Stomach smooth muscle (tissue), 2 donors: ENCODE data around the gene EREG.
"Not testable (repeated sequence)": the region's sequence is repeated elsewhere in the genome, so short reads cannot be mapped to it uniquely, and the experiment has no call there.

ENCODE experiments used
- H3K27ac ChIP-seq: one replicate; pipeline ENCODE4 v1.7.0; 2013; ENCODE audit warnings: mild to moderate bottlenecking, low read length, inconsistent platforms
- H3K27me3 ChIP-seq, 2 donors: one replicate each; pipeline ENCODE4 v1.7.0; 2013; ENCODE audit warnings: low read length in 2 of 2; ENCODE audit not compliant: insufficient read depth in 2 of 2, control insufficient read depth in 1 of 2
- H3K36me3 ChIP-seq, 2 donors: one replicate each; pipeline ENCODE4 v1.7.0; 2013; ENCODE audit warnings: low read length in 2 of 2; ENCODE audit not compliant: control insufficient read depth in 2 of 2, insufficient read depth in 2 of 2
- H3K4me1 ChIP-seq: one replicate; pipeline ENCODE4 v1.7.0; 2013; ENCODE audit warnings: low read length; ENCODE audit not compliant: control insufficient read depth, insufficient read depth
- H3K4me3 ChIP-seq, 2 donors: one replicate each; pipeline ENCODE4 v1.7.0; 2013; ENCODE audit warnings: low read length in 2 of 2
- H3K9ac ChIP-seq, 2 donors: one replicate each; pipeline ENCODE4 v1.7.0; 2013; ENCODE audit warnings: low read length in 2 of 2, mild to moderate bottlenecking in 1 of 2
- H3K9me3 ChIP-seq, 2 donors: one replicate each; pipeline ENCODE4 v1.7.0; 2013; ENCODE audit warnings: low read length in 2 of 2; ENCODE audit not compliant: control insufficient read depth in 2 of 2
- donor health status: healthy.
- donor health status: Pancreatic carcinoma.

EREG gene

GRCh38 chr4:74340421-74340820, 24.5 kb upstream of the EREG start:
- not testable (repeated sequence) for H3K9ac ChIP-seq, H3K27me3 ChIP-seq, H3K27ac ChIP-seq, H3K4me1 ChIP-seq, H3K4me3 ChIP-seq, H3K36me3 ChIP-seq
- peaks cover 2 to 16% of the 10 kb centered on the region in 2 donors for H3K9me3 ChIP-seq

DNA sequence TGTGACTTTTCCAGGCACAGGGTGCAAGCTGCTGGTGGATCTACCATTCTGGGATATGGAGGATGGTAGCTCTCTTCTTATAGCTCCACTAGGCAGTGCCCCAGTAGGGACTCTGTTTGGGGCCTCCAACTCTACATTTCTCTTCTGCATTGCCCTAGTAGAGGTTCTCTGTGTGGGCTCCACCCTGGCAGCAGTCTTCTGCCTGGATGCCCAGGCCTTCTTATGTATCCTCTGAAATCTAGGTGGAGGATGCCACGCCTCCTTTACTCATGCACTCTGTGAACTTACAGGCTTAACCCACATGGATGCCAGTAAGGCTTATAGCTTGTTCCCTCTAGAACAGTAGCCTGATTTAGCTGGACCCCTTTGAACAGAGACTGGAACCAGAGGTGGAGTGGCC, 20.9 kb upstream of the EREG start:
- H3K27ac ChIP-seq: no peak overlapping the region
- H3K27me3 ChIP-seq: no peaks in the 10 kb centered on the region

DNA sequence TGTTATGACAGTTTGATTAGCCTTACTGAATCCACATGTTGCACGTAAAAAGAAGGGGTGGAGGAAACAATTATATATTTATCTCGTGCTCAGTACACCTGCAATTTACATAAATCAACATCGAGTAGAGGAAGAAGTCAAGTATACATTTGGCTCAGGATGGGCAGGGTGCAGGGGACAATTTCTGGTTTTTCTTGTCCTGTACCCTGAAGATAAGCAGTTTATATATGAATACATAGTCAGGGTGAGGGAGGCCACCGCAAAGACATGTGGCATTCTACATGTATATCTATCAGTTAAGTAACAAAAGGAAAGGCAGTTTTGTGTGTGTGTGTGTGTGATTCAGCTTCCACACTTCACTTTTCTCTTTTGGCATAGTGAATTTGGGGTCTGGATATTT, 11.1 kb upstream of the EREG start:
- Histone ChIP-seq H3K4me3 (no peak overlapping the region), H3K9ac (no peak overlapping the region), H3K36me3 (no peaks in the 10 kb centered on the region), H3K4me1 (no peaks in the 10 kb centered on the region), H3K27me3 (no peaks in the 10 kb centered on the region), H3K9me3 (no peaks in the 10 kb centered on the region), H3K27ac (no peak overlapping the region)

More for the DNA sequence above, 20.9 kb upstream of the EREG start:
- Histone ChIP-seq H3K4me1 (no peaks in the 10 kb centered on the region), H3K9ac (no peak overlapping the region), H3K4me3 (no peak overlapping the region), H3K36me3 (no peaks in the 10 kb centered on the region), H3K9me3 (peaks cover 2 to 16% of the 10 kb centered on the region in 2 donors)

DNA sequence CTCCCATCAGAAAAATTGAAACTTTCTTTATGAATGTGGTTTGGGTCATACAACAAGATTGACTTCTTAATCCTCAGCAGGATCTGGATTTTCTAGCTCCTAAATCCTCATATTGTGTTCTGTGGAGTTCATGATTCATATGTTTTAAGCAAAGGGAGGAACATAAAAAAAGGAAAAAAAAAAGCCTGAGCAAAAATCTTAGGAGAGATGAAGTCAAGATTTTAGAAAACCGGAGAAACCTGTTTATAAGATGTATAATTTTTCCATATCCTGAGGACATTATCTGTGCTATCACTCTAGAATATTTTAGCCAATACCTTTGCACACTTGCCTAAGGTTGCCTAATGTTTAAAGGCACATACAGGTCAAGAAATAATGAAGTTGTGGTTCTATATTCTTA, 7.0 kb upstream of the EREG start:
- Histone ChIP-seq H3K9me3 (no peaks in the 10 kb centered on the region), H3K9ac (no peak overlapping the region)

GRCh38 chr4:74361671-74362070, 3.3 kb upstream of the EREG start:
- no peak overlapping the region for H3K4me3 ChIP-seq
- peaks cover 8% of the 10 kb centered on the region for H3K4me1 ChIP-seq
- H3K27me3 ChIP-seq: peaks cover 10 to 13% of the 10 kb centered on the region in 2 donors
- H3K36me3 ChIP-seq: no peaks in the 10 kb centered on the region
- H3K27ac ChIP-seq: no peak overlapping the region
- H3K9me3 ChIP-seq: no peaks in the 10 kb centered on the region
- no peak overlapping the region for H3K9ac ChIP-seq

More for the DNA sequence above, 7.0 kb upstream of the EREG start:
- Histone ChIP-seq H3K27ac (no peak overlapping the region), H3K4me1 (no peaks in the 10 kb centered on the region), H3K27me3 (no peaks in the 10 kb centered on the region), H3K36me3 (no peaks in the 10 kb centered on the region), H3K4me3 (no peak overlapping the region)

DNA sequence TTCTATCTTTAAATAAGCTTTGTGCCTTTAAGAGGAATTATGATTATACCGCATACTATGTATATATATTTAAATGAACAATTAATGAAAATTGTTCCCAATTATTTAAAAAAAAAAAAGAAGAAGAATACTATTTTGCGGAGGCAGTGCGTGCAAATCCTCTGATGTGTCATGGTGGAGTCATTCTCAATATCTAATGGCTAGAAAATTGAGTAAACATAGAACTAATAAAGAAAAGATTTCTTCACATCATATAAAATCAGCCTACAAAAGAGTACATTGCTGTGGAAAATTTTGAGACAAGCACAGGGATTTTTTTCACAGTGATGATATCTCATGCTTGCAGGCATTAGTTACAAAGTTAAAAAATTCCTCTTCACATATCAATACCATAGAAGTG, 2.6 kb upstream of the EREG start:
- no peak overlapping the region for H3K27ac ChIP-seq
- H3K9ac ChIP-seq: no peak overlapping the region
- no peaks in the 10 kb centered on the region for H3K9me3 ChIP-seq
- H3K27me3 ChIP-seq: peaks cover 10 to 16% of the 10 kb centered on the region in 2 donors
- H3K4me3 ChIP-seq: no peak overlapping the region
- H3K36me3 ChIP-seq: no peaks in the 10 kb centered on the region
- H3K4me1 ChIP-seq: peaks cover 8% of the 10 kb centered on the region

DNA sequence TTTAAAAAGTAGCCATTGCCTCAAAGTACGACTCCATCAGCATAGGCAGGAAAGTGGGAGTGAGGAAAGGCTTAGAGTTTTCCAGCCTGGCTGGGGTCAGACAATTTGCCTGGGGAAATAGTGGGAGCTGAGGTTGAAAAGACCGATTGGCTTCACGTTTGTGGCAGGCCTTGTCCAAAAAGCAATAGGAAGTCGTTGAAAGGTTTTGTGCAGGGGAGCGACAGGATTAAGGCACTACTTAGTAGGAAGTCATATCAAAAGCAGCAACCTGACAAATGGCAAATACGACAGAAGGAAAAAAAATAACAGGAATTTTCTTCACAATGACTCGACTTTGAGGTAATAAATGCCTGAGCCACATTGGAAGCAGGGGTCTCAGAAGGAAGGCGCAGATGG, 691 bp upstream of the EREG start:
- no peaks in the 10 kb centered on the region for H3K36me3 ChIP-seq
- H3K4me1 ChIP-seq: peaks cover 8% of the 10 kb centered on the region
- no peak overlapping the region for H3K9ac ChIP-seq
- H3K9me3 ChIP-seq: no peaks in the 10 kb centered on the region
- no peak overlapping the region for H3K4me3 ChIP-seq
- H3K27ac ChIP-seq: no peak overlapping the region
- peaks cover 12 to 19% of the 10 kb centered on the region in 2 donors for H3K27me3 ChIP-seq

- H3K4me3 ChIP-seq: peak overlapping the region; percentile 54 to 69
- no peak overlapping the region for H3K9ac ChIP-seq
- H3K4me1 ChIP-seq: peaks cover 8% of the 10 kb centered on the region
- no peak overlapping the region for H3K27ac ChIP-seq
- H3K36me3 ChIP-seq: no peaks in the 10 kb centered on the region
- no peaks in the 10 kb centered on the region for H3K9me3 ChIP-seq
- H3K27me3 ChIP-seq: peaks cover 12 to 19% of the 10 kb centered on the region in 2 donors
Measured at GRCh38 chr4:74365761-74366160, 816 bp downstream of the EREG start.

DNA sequence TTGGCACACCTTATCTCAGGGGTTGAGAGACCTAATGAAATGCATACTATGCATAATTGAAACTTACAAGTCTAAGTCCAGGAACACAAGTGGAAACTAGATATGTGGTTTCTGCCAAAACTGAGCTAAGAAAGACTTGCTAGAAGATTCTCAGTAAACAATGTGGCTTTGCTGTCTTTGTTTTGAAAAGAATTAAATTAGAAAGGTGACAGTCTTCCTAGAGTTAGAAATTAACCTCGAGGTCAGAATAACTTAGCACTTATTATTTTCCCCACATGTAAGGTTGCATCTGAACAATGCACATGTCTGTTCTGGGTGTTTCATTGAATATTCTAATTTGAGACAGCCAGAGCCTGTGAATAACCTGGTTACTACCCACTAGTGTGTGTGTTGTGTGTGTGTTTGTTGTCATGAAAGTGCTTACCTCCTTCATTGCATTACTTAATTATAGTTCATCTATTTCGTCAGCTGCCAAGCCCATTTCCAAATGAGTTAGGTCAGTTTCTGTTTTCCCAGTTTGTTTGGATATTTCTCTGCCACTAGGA, 1.5 kb downstream of the EREG start:
- peaks cover 8% of the 10 kb centered on the region for H3K4me1 ChIP-seq
- peaks cover 12 to 19% of the 10 kb centered on the region in 2 donors for H3K27me3 ChIP-seq
- H3K27ac ChIP-seq: no peak overlapping the region
- no peaks in the 10 kb centered on the region for H3K9me3 ChIP-seq
- no peak overlapping the region for H3K9ac ChIP-seq
- H3K4me3 ChIP-seq: no peak overlapping the region
- no peaks in the 10 kb centered on the region for H3K36me3 ChIP-seq

DNA sequence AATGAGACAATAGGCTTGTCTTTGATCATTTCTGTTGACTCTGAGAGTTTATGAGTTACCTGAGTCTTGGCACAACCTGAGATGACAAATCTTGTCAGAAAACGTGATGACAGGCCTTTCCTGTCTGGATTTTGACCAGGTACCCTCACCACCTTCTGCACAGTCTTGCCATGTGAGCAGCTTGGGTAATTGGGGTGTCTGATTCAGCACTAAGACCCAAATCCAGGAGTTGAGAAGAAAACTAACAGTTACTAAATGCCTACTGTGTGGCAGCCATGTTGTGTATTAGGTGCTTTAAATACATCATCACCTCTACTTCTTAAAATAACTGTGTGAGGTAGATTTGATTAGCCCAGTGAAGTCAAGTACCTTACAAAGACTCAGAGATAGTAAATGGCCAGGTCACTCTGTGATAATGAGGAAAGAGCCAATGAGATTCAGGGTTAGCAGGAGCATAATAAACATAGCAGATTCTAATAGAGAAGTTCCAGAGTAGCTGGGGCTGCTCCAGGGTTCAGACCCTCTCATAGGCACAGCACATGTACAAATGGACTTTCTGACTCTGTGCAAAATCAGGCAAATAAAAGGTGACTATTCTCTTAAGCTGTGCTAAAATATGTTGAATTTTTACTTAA, 2.8 kb downstream of the EREG start:
- Histone ChIP-seq H3K4me3 (no peak overlapping the region), H3K27me3 (peaks cover 12 to 19% of the 10 kb centered on the region in 2 donors), H3K27ac (no peak overlapping the region), H3K4me1 (peaks cover 8% of the 10 kb centered on the region), H3K9me3 (no peaks in the 10 kb centered on the region), H3K36me3 (no peaks in the 10 kb centered on the region), H3K9ac (no peak overlapping the region)

DNA sequence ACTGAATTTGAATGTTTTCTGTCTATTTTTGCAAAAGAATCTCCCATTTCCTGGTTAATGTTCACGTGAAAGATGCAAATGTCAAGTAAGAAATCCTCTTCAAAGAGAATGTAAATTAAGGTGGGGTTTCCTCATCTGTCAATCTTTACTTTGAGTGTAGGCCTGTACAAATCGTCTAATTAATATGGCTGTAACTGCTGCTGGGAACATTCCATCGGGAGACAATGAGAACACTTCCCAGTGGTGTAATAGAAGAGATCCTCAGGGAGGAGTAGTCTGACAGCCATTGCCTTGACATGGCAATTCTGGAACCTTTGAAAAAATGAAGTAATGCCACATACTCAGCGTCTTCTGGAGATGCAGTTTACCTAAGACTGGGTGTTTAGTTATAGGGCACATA, 3.7 kb downstream of the EREG start:
- Histone ChIP-seq H3K9me3 (no peaks in the 10 kb centered on the region), H3K27me3 (peaks cover 12 to 19% of the 10 kb centered on the region in 2 donors), H3K27ac (no peak overlapping the region), H3K36me3 (no peaks in the 10 kb centered on the region), H3K4me3 (no peak overlapping the region), H3K9ac (no peak overlapping the region), H3K4me1 (peaks cover 8% of the 10 kb centered on the region)
